Measurements from ENCODE around the gene NAPB. TPM values are rescaled to one million over a fixed set of nuclear protein-coding genes. Genes with fewer than 3 reads are reported as not detected.
A peak's percentile ranks its signal among the peaks of the same experiment; 100 is the strongest.

Gene NAPB
- total RNA-seq, 2 experiments from 2014 or later = 15.6 to 18.7 TPM

DNA sequence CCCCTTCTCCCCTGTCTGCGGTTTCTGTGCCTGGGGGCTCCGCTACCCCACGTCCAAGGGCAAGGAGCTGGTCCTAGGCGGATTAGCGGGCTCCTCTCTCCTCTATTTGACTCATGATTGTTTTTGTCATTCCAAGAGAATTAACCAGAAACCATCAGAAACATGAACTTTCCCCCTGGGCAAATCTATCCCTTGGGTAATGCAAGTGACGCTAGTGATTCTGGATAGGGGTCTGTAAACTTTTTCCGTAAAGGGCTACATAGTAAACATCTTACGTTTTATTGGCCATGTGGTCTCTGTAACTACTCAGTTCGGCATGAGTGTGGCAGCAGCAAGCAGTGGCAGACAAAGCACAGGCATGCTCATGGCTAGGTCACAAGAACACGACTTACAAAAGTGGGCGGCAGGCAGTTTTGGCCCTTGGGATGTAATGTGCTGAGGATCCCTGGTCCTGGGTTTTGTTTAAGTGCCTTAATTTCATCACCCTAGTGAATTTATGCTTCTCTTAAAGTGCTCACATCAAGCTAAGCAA lies 30.7 kb upstream of the NAPB start:
- no peaks in the 10 kb centered on the region for H3K9me3 Mint-ChIP-seq (ENCODE audit: insufficient read depth)
- peaks cover 4% of the 10 kb centered on the region for H3K36me3 Mint-ChIP-seq (ENCODE audit: low read depth)
- H3K27ac Mint-ChIP-seq = no peak overlapping the region
- ATAC-seq = no peak
- CTCF ChIA-PET = interaction anchor here (1.2 kb wide), 1 partner anchor 102 kb away, joined by 3 read pairs; no protein-coding TSS in a partner anchor
- POLR2A ChIA-PET = interaction anchor here (0.7 kb wide), 1 partner anchor 321 kb away, joined by 3 read pairs; no protein-coding TSS in a partner anchor
- no peaks in the 10 kb centered on the region for H3K27me3 Mint-ChIP-seq (ENCODE audit: low read depth)
- no peak for DNase-seq
- H3K4me1 Mint-ChIP-seq (ENCODE audit: low read depth) = peaks cover 34% of the 10 kb centered on the region
- H3K4me3 Mint-ChIP-seq = no peak overlapping the region

GRCh38 chr20:23450877-23451276 lies 29.6 kb upstream of the NAPB start:
- ChIA-PET CTCF (interaction anchor here (2.0 kb wide), 1 partner anchor 9 kb away, joined by 5 read pairs; no protein-coding TSS in a partner anchor), POLR2A (no interaction called here)
- Mint-ChIP-seq H3K4me1 (ENCODE audit: low read depth) (peaks cover 25% of the 10 kb centered on the region), H3K4me3 (no peak overlapping the region), H3K27ac (no peak overlapping the region), H3K27me3 (ENCODE audit: low read depth) (no peaks in the 10 kb centered on the region), H3K9me3 (ENCODE audit: insufficient read depth) (no peaks in the 10 kb centered on the region), H3K36me3 (ENCODE audit: low read depth) (peaks cover 2% of the 10 kb centered on the region)
- ATAC-seq (no peak), DNase-seq (no peak)

GRCh38 chr20:23449421-23449820 lies 28.1 kb upstream of the NAPB start:
- peaks cover 2% of the 10 kb centered on the region for H3K27me3 Mint-ChIP-seq (ENCODE audit: low read depth)
- POLR2A ChIA-PET = no interaction called here
- H3K4me1 Mint-ChIP-seq (ENCODE audit: low read depth) = peaks cover 17% of the 10 kb centered on the region
- H3K9me3 Mint-ChIP-seq (ENCODE audit: insufficient read depth) = no peaks in the 10 kb centered on the region
- H3K27ac Mint-ChIP-seq = peak overlapping the region; percentile 55
- ATAC-seq (peak; percentile 87), DNase-seq (peak; percentile 65)
- H3K36me3 Mint-ChIP-seq (ENCODE audit: low read depth) = no peaks in the 10 kb centered on the region
- no peak overlapping the region for H3K4me3 Mint-ChIP-seq
- CTCF ChIA-PET = interaction anchor here (1.0 to 1.2 kb wide), 2 partner anchors 92 to 100 kb away, joined by 3 to 4 read pairs; no protein-coding TSS in a partner anchor

DNA sequence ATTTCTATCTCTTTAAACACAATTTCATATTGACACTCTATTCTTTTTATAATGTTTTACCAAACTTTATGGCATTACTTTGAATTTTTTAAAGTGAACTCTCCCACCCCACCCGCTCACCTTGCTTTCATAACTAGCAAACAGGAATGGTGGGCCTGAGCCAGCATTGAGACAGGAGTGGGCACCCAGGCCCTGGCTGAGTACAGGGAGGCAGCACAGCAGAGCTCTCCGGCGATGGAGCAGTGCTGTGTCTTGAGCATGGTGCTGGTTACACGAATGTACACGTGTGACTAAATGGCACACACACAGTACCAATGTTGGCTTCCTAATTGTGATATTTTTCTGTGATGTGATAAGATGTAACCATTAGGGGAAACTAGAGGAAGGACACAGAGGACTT lies 26.9 kb upstream of the NAPB start:
- H3K9me3 Mint-ChIP-seq (ENCODE audit: insufficient read depth) = no peaks in the 10 kb centered on the region
- no peak for ATAC-seq
- no peak overlapping the region for H3K4me3 Mint-ChIP-seq
- H3K27ac Mint-ChIP-seq = no peak overlapping the region
- H3K36me3 Mint-ChIP-seq (ENCODE audit: low read depth) = no peaks in the 10 kb centered on the region
- peaks cover 17% of the 10 kb centered on the region for H3K4me1 Mint-ChIP-seq (ENCODE audit: low read depth)
- H3K27me3 Mint-ChIP-seq (ENCODE audit: low read depth) = peaks cover 2% of the 10 kb centered on the region
- POLR2A ChIA-PET = no interaction called here
- no peak for DNase-seq
- CTCF ChIA-PET = interaction anchor here (1.3 to 2.6 kb wide), 2 partner anchors 98 to 159 kb away, joined by 4 to 19 read pairs; partner anchors contain the start of gene NXT1

DNA sequence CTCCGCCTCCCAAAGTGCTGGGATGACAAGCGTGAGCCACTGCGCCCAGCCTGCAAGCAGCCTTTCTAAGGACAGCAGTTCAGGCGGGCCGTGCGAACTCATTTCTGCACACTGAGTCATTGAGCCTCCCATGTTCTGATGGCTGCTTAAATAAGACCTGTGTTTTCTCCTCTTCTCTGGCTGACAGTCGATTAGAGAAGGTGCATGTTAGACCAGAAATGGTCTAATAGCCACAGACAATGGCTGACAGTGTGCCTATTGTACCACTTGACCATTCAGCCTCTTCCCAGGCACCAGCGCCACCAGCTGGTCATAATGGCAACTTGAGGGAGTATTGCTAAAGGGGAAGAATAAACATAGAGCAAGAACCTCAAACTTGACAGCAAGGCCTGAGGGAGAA lies 25.2 kb upstream of the NAPB start:
- Mint-ChIP-seq H3K9me3 (ENCODE audit: insufficient read depth) (no peaks in the 10 kb centered on the region), H3K27me3 (ENCODE audit: low read depth) (peaks cover 2% of the 10 kb centered on the region), H3K36me3 (ENCODE audit: low read depth) (no peaks in the 10 kb centered on the region), H3K4me3 (no peak overlapping the region), H3K27ac (no peak overlapping the region), H3K4me1 (ENCODE audit: low read depth) (peaks cover 17% of the 10 kb centered on the region)
- ChIA-PET CTCF (interaction anchor here (0.8 to 2.6 kb wide), 12 partner anchors 9 to 115 kb away, joined by 3 to 19 read pairs (median 4); partner anchors contain the start of gene NXT1), POLR2A (no interaction called here)
- DNase-seq (peak; percentile 44), ATAC-seq (no peak)

DNA sequence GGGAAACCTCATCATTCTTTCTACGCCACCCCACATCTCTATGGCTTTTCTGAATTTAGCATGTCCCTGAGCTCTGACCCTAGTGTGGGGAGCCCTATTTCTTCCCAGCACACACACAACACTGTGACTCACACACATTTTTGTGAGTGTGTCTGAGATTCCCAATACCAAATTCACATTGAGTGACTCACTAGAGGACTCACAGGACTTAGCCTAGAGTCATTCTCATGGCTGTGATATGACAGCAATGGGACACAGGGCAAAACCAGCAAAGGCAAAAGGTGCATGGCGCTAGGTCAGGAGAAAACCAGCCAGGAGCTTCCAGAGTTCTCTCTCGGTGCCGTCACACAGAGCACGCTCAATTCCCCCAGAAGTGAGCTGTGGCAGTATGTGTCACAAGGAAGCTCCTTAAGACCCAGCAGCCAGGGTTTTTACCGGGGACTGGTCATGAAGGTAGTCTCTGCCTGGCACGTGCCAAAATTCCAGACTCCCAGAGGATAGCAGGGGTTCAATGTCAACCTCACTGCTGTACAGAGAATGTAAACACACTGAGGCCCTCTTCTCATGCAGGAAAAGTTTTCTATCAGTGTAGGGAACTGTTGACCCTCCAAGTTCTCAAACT lies 24.4 kb upstream of the NAPB start:
- Mint-ChIP-seq H3K4me3 (no peak overlapping the region), H3K27ac (no peak overlapping the region), H3K27me3 (ENCODE audit: low read depth) (peaks cover 2% of the 10 kb centered on the region), H3K36me3 (ENCODE audit: low read depth) (no peaks in the 10 kb centered on the region), H3K4me1 (ENCODE audit: low read depth) (peaks cover 17% of the 10 kb centered on the region), H3K9me3 (ENCODE audit: insufficient read depth) (no peaks in the 10 kb centered on the region)
- POLR2A ChIA-PET = no interaction called here
- CTCF ChIA-PET = interaction anchor here (0.7 to 2.6 kb wide), 7 partner anchors 9 to 161 kb away, joined by 3 to 19 read pairs (median 4); partner anchors contain the start of gene NXT1
- ATAC-seq (no peak), DNase-seq (no peak)

DNA sequence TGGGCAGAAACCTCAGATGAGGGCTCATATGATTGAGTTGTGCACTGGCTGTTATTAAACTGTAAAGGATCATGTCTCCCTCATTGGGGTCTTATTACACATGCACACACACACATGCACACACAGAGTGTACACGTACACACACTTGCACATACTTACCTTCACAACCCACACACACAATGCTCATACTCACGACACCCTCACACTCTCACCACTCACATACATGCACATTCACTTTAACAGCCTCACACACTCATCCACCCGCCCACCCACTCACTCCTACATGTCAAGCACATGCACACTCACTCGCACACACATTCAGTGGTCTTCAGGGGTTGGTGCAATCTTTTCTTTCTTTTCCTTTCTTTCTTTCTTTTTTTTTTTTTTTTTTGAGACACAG lies 23.6 kb upstream of the NAPB start:
- peaks cover 14% of the 10 kb centered on the region for H3K4me1 Mint-ChIP-seq (ENCODE audit: low read depth)
- no peak overlapping the region for H3K4me3 Mint-ChIP-seq
- no peaks in the 10 kb centered on the region for H3K36me3 Mint-ChIP-seq (ENCODE audit: low read depth)
- CTCF ChIA-PET = interaction anchor here (1.1 to 1.8 kb wide), 4 partner anchors 14 to 162 kb away, joined by 4 to 5 read pairs (median 4); no protein-coding TSS in a partner anchor
- DNase-seq (no peak), ATAC-seq (no peak)
- peaks cover 6% of the 10 kb centered on the region for H3K27me3 Mint-ChIP-seq (ENCODE audit: low read depth)
- no peak overlapping the region for H3K27ac Mint-ChIP-seq
- POLR2A ChIA-PET = no interaction called here
- no peaks in the 10 kb centered on the region for H3K9me3 Mint-ChIP-seq (ENCODE audit: insufficient read depth)

DNA sequence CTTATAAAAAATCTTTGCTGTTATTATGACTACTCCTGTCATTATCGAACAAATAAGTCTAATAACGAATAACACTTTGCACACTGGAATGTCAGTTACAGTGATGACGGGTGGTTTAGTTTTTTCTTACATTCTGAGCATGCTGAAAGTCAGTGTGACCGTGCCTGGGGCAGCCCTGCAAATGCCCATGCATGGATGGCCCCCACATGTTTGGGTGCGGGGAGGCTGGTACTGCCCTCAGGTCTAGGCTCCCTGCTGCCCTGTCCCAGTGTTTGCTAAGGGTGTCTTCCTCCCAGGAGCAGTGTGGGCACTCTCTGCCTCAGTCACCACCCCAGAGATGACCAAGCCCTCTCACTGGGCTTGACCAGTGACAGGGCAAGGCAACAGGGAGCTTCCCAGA lies 21.1 kb upstream of the NAPB start:
- DNase-seq (no peak), ATAC-seq (no peak)
- ChIA-PET POLR2A (interaction anchor here (1.3 kb wide), 1 partner anchor 93 kb away, joined by 5 read pairs; no protein-coding TSS in a partner anchor), CTCF (interaction anchor here (0.7 to 5.5 kb wide), 19 partner anchors 8 to 171 kb away, joined by 3 to 56 read pairs (median 5); partner anchors contain the start of genes NAPB and NXT1)
- Mint-ChIP-seq H3K4me3 (no peak overlapping the region), H3K9me3 (ENCODE audit: insufficient read depth) (no peaks in the 10 kb centered on the region), H3K27ac (no peak overlapping the region), H3K4me1 (ENCODE audit: low read depth) (peaks cover 2% of the 10 kb centered on the region), H3K27me3 (ENCODE audit: low read depth) (peaks cover 6% of the 10 kb centered on the region), H3K36me3 (ENCODE audit: low read depth) (no peaks in the 10 kb centered on the region)

DNA sequence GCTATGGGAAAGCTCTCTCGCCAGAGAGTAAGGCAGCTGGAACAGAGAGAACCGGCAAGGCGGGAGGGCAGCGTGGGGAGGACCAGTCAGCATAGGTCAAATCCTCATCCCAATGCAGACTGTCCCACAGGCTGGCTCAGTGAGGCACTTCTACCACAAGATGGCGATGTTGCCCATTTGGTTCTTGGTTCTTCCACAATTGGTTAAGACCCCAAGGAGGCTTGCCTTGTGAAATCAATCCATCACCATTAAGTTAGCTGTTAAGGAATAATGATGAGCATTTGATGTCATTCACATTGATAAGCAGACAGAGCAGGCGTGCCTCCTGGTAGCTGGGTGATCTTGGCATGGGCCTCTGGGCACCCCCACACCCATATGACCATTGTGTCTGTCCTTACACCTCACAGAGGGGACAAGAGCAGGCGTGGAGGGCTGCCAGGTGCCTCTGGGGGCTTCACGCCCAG lies 20.6 kb upstream of the NAPB start:
- POLR2A ChIA-PET = interaction anchor here (1.3 kb wide), 1 partner anchor 92 kb away, joined by 5 read pairs; no protein-coding TSS in a partner anchor
- H3K27me3 Mint-ChIP-seq (ENCODE audit: low read depth) = peaks cover 6% of the 10 kb centered on the region

GRCh38 chr20:23440004-23440403 lies 18.7 kb upstream of the NAPB start:
- POLR2A ChIA-PET = interaction anchor here (1.6 kb wide), 1 partner anchor 90 kb away, joined by 3 read pairs; the partner anchor contains the start of gene NXT1
- Mint-ChIP-seq H3K4me3 (no peak overlapping the region), H3K4me1 (ENCODE audit: low read depth) (no peaks in the 10 kb centered on the region), H3K9me3 (ENCODE audit: insufficient read depth) (no peaks in the 10 kb centered on the region), H3K36me3 (ENCODE audit: low read depth) (no peaks in the 10 kb centered on the region), H3K27ac (no peak overlapping the region), H3K27me3 (ENCODE audit: low read depth) (peaks cover 6% of the 10 kb centered on the region)
- CTCF ChIA-PET = interaction anchor here (1.1 to 5.5 kb wide), 3 partner anchors 39 to 169 kb away, joined by 3 to 56 read pairs (median 20); partner anchors contain the start of gene NXT1
- DNase-seq (no peak), ATAC-seq (no peak)

More for the DNA sequence above, 20.6 kb upstream of the NAPB start:
- Mint-ChIP-seq H3K4me1 (ENCODE audit: low read depth) (peaks cover 2% of the 10 kb centered on the region), H3K27ac (no peak overlapping the region), H3K36me3 (ENCODE audit: low read depth) (no peaks in the 10 kb centered on the region), H3K4me3 (no peak overlapping the region), H3K9me3 (ENCODE audit: insufficient read depth) (no peaks in the 10 kb centered on the region)
- DNase-seq (peak; percentile 84), ATAC-seq (peak; percentile 90)
- CTCF ChIA-PET = interaction anchor here (0.7 to 5.5 kb wide), 21 partner anchors 8 to 172 kb away, joined by 3 to 56 read pairs (median 5); partner anchors contain the start of genes NAPB and NXT1

DNA sequence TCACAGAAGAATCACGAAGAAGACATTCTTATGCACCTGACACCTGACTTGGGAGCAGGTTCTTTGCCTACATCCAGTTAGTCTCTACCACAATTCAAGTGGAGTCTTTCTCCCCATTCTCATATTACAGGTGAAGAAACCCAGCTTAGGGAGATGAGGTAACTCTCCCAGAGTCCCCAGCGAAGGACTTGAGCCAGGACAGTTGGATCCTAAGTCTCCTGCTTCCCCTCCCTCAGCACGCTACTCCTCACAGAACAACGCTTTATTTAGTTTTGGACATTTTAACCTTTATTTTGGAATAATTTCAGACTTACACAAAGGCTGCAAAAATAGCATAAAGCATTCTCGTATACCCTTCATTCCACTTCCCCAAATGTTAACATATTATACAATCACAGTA lies 17.4 kb upstream of the NAPB start:
- ATAC-seq (no peak), DNase-seq (no peak)
- peaks cover 4% of the 10 kb centered on the region for H3K27me3 Mint-ChIP-seq (ENCODE audit: low read depth)
- no peaks in the 10 kb centered on the region for H3K4me1 Mint-ChIP-seq (ENCODE audit: low read depth)
- no peak overlapping the region for H3K27ac Mint-ChIP-seq
- H3K36me3 Mint-ChIP-seq (ENCODE audit: low read depth) = no peaks in the 10 kb centered on the region
- ChIA-PET POLR2A (no interaction called here), CTCF (no interaction called here)
- H3K4me3 Mint-ChIP-seq = no peak overlapping the region
- no peaks in the 10 kb centered on the region for H3K9me3 Mint-ChIP-seq (ENCODE audit: insufficient read depth)
